Stimulated activated CD4-positive, alpha-beta T cell treated with anti-CD3 and anti-CD28 coated beads, Interleukin-4, amount 100 ng/mL, for 4 hours (primary cell): ENCODE data around the gene CAMK1D.
"Not testable (repeated sequence)": the region's sequence is repeated elsewhere in the genome, so short reads cannot be mapped to it uniquely, and the experiment has no call there.

Source experiments
- DNase-seq, 2 experiments: peaks; one replicate each; pipeline ENCODE4 v3.0.0-alpha.2; 2020

Gene CAMK1D

GRCh38 chr10:12341526-12341925, 7.8 kb upstream of the CAMK1D start:
- no peak for DNase-seq

GRCh38 chr10:12344375-12345110, 4.8 kb upstream of the CAMK1D start:
- no peak for DNase-seq

GRCh38 chr10:12346707-12347106, 2.6 kb upstream of the CAMK1D start:
- DNase-seq = no peak

GRCh38 chr10:12348294-12348869, 965 bp upstream of the CAMK1D start:
- DNase-seq = no peak

GRCh38 chr10:12349629-12350166, 351 bp downstream of the CAMK1D start:
- no peak for DNase-seq

GRCh38 chr10:12350167-12350872, 973 bp downstream of the CAMK1D start:
- peak; percentile 23 to 43 for DNase-seq

- DNase-seq = no peak
These were observed 1.6 kb downstream of the CAMK1D start for GRCh38 chr10:12350925-12351324.

GRCh38 chr10:12351447-12351846, 2.1 kb downstream of the CAMK1D start:
- no peak for DNase-seq

GRCh38 chr10:12351889-12352288, 2.5 kb downstream of the CAMK1D start:
- no peak for DNase-seq

GRCh38 chr10:12353399-12354242, 4.3 kb downstream of the CAMK1D start:
- DNase-seq = no peak

- not testable (repeated sequence) for DNase-seq
These were observed 5.3 kb downstream of the CAMK1D start for GRCh38 chr10:12354696-12355095.

GRCh38 chr10:12355384-12355783, 6.0 kb downstream of the CAMK1D start:
- DNase-seq = no peak

GRCh38 chr10:12357525-12358151, 8.3 kb downstream of the CAMK1D start:
- DNase-seq = no peak

- no peak for DNase-seq
These were observed 9.7 kb downstream of the CAMK1D start for GRCh38 chr10:12358863-12359564.

- DNase-seq = no peak
These were observed 11.1 kb downstream of the CAMK1D start for GRCh38 chr10:12360461-12360860.

- not testable (repeated sequence) for DNase-seq
These were observed 11.8 kb downstream of the CAMK1D start for GRCh38 chr10:12361115-12361514.

GRCh38 chr10:12364559-12364958, 15.2 kb downstream of the CAMK1D start:
- no peak for DNase-seq

- DNase-seq = no peak
These were observed 17.9 kb downstream of the CAMK1D start for GRCh38 chr10:12367272-12367671.

GRCh38 chr10:12369982-12370381, 20.6 kb downstream of the CAMK1D start:
- no peak for DNase-seq

- DNase-seq = no peak
These were observed 23.5 kb downstream of the CAMK1D start for GRCh38 chr10:12372846-12373245.

- no peak for DNase-seq
These were observed 25.7 kb downstream of the CAMK1D start for GRCh38 chr10:12375076-12375504.

GRCh38 chr10:12376211-12376610, 26.9 kb downstream of the CAMK1D start:
- no peak for DNase-seq
